GM18499 (cell line): ENCODE results near the gene LRG1.
"Not testable (repeated sequence)": the region's sequence is repeated elsewhere in the genome, so short reads cannot be mapped to it uniquely, and the experiment has no call there.

Experiments used
- ATAC-seq: cut with Tn5 transposase; IDR thresholded peaks from one replicate; pipeline ENCODE4 v1.9.1; 2021; ENCODE audit warnings: moderate number of reproducible peaks; ENCODE audit not compliant: insufficient read depth, unreplicated experiment

LRG1 gene

DNA sequence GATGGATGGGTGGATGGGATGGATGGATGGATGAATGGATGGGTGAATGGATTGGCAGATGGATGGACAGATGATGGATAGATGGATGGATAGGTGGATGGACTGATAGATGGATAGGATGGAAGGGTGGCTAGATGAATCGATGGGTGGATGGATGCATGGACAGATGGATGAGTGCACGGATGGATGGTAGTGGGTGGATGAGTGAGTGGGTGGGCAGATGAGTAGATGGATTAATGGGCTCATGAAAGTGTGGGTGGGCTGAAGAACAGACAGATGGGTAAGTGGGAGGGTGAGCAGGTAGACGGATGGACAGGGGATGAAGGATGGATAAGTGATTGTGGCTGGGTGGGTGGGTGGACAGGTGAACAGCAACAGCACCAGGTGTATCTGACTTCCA, 13.9 kb upstream of the LRG1 start:
- ATAC-seq: no peak

DNA sequence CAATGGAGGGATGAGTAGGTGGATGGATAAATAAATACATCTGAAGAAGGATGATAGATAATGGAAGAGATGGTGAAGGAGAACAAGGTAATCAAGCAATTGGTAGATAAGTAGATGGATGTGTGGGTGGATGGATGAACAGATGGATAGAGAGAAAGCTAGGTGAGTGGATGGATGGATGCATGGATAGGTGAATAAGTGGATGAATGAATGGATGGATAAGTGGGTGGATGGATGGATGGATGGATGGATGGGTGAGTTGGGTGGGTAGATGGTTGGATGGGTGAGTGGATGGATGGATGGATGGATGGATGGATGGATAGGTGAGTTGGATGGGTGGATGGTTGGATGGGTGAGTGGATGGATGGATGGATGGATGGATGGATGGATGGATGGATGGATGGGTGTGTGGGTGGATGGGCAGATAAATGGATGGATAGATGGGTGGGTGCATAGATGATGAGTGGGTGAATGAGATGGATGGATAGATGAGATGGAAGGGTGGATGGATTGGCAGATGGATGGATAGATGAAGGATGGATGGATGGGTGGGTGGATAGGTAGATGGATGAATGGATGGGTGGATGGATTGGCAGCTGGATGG, 13.4 kb upstream of the LRG1 start:
- ATAC-seq: no peak

- no peak for ATAC-seq
Observed at GRCh38 chr19:4552525-4552819, 12.6 kb upstream of the LRG1 start.

DNA sequence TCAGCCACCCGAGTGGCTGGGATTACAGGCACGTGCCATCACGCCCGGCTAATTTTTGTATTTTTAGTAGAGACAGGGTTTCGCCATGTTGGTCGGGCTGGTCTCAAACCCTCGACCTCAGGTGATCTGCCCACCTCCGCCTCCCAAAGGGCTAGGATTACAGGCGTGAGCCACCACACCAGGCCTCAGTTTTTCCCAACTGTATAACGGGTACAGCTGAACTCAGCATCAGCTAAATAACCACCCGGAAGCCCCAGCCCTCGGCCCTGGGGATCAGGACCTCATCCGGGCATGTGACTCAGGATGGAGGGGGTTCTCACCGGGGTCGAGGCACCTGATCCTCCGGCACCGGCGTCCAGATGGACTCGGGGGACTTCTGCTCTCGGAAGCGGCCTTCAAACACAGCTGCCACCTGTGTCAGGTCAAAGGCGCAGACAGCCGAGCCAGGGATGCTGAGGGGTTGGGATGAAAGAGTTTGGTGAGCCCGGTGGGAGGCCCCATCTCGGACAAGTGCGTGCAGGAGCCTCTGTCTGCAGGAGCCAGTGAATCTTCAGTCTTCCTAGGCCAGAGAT, 10.7 kb upstream of the LRG1 start:
- ATAC-seq: no peak

DNA sequence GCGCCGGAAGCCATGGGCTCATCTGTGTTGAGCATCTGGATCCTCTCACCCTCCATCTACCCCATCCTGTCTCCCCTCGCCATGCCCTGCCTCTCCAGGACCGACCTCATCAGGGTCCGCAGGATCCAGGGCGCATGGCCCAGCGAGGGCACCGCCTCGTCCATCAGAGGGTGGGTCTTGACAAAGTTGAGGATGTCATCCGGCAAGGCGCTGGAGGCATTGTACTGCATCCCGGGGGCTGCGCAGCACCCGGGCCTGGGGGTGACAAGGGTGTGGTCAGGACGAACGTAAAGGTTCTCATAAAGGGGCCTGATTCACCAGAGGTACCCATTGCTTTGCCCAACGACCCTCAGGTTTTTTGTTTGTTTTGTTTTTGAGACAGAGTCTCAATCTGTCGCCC, 10.2 kb upstream of the LRG1 start:
- no peak for ATAC-seq

DNA sequence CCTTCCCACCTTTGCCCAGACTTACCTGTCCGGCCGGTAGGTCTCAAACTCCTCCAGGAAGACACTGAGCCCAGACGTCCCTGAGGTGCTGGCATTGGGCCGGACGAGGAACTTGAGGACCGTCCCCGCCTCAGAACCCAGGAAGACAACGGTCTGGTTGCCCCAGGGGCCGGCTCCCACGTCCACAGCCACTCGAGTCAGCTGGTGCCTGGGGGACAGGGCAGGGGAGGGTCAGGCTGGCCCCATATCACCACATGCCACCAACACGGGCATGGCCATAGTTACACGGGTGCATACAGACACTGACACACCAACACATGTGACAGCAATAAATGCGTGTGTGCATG, 8.4 kb upstream of the LRG1 start:
- ATAC-seq: no peak

DNA sequence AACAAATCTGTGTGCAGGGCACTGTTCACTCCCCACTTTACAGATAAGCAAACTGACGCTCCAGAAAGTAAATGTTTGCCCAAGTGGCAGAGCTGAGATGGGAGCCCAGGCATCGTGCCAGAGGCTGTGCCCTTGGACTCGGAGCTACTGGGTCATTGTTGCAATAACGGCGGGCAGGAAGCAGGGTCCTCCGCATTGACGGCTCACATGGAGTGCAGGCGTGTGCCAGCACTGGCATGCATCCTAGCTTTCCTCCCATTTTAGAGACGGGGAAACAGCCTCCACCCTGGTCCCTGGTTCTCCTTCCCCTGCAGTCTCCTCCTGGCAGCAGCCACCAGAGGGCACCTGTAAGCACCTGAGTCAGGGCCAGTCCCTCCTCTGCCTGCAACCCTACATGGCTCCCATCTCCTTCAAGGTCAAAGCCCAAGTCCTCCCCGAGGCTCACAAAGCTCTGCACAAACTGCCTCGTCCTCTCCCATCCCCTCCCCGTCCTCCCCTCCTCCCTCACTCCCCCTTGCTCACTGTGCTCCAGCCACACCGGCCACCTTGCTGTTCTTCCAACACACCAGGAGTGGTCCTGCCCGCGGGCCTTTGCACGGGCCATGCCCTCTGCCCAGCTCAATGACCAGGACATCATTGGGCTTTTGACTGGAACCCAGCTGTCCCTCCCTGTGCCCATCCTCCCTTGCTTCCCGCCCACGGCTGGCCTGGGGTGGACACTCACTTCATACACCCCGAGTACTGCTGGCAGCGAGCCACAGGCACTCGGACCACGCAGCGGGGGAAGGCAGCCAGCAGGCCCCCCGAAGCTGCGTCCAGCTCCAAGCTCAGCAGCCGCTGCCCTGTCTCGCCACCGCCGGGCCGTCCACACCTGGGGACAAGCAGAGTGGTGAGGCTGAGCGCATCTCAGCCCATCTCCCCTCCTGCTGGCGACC, 7.7 kb upstream of the LRG1 start:
- ATAC-seq: no peak

GRCh38 chr19:4543842-4544647, 4.2 kb upstream of the LRG1 start:
- ATAC-seq: no peak

GRCh38 chr19:4542896-4543841, 3.3 kb upstream of the LRG1 start:
- ATAC-seq: no peak

- ATAC-seq: not testable (repeated sequence)
Observed at GRCh38 chr19:4541806-4542145, 1.9 kb upstream of the LRG1 start.

DNA sequence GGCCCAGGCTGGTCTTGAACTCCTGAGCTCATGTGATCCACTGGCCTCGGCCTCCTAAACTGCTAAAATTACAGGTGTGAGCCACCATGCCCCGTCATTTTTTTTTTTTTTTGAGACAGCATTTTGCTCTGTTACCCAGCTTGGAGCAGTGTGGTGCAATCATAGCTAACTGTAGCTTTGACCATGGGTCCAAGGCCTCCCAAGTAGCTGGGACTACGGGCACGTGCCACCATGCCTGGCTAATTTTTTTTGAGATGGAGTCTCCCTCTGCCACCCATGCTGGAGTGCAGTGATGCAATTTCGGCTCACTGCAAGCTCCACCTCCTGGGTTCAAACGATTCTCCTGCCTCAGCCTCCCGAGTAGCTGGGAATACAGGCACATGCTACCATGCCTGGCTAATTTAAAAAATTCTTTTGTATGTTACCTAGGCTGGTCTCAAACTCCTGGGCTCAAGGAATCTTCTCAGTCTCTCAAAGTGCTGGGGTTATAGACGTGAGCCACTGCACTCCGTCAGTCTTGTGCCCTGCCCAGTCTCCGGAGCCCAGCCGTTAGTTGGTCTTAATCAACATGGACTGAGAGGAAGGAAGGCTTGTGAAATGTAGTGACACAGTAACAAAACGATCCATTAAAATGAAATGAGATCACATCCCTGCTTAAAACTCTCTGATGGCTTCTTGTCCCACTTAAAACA, 1.4 kb upstream of the LRG1 start:
- no peak for ATAC-seq

DNA sequence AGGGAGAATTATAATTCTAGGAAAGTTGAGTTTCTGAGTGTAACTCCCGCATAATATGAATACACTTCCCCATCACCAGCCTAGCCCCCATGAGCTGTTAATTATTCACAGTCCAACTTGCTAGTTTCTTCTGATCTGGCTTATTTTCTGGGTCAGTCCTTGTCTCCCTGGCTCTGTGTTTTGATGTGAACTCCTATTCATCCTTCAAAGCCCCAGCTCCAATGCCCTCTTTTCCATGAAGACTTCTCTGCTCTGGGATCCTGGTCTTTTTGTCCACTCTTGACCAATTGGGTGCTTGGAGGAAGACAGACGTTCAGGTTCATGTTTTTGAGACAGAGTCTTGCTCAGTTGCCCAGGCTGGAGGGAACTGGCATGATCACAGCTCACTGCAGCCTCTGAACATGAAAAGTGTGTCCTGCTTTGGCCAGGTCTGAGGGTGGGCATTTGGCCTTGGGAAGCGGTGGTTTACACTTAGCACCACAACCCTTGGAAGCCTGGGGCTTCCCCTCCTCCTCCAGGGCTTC, 605 bp downstream of the LRG1 start:
- ATAC-seq: no peak

- no peak for ATAC-seq
Observed at GRCh38 chr19:4538601-4538954, 1.3 kb downstream of the LRG1 start.

- ATAC-seq: no peak
Observed at GRCh38 chr19:4537953-4538600, 1.8 kb downstream of the LRG1 start.

- ATAC-seq: no peak
Observed at GRCh38 chr19:4536798-4537197, 3.0 kb downstream of the LRG1 start.

DNA sequence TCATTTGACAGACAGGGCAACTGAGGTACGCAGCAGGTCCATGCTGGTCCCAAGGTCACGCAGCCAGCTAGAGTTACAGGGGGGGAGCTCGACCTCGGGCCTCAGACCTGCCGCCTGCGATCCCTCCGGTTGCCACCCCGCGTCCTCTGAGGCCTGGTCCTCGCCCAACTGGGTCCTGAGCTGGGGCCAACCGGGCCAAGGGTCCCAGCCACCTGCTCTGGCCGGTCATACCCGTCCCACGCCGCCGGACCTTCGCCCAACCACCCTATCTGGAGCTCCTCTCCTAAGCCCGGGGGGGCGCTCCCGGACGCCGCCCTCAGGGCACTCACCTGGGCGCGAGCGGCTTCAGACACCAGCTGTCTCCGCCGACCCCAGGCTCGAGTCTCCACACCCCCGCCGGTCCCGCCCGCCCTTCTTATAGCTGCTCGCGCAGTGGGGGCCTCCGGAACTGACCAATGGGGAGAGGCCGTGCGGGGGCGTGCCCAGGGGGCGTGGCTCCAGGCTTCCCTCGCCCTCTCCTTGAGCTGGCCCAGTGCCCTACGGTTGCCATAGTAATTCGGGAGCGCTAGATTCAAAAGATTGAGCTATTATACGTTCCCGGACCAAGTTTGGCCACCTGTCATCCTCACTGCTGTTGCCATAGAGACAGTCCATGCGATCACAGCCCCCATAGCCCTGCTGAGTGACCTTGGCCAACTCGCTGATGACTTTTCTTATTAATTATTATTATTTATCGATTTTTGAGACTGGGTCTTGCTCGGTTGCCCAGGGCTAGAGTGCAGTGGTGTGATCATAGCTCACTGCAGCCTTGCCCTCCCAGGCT, 4.8 kb downstream of the LRG1 start, which contains the start of gene PLIN5:
Gene PLIN5, minus strand, starts transcription at position 389 of the 823 bp plus-strand sequence. CDS start 1,150 bp downstream, outside the sequence.
- ATAC-seq: no peak

- ATAC-seq: no peak
Observed at GRCh38 chr19:4533835-4534424, 5.9 kb downstream of the LRG1 start.
